OCI-LY7 (cell line): ENCODE data around the gene TMEM248. TPM values are rescaled to one million over a fixed set of nuclear protein-coding genes. Genes with fewer than 3 reads are reported as not detected.

Experiments used
- BruUV-seq: library from RNA; stranded (reverse); fragments of 400-500 nt; replicated peaks from 2 replicates; lab custom pipeline; 2021; lab: Mats Ljungman, UMichigan
- CTCF ChIA-PET: fragments of 300-600 bp; sonication (Branson Sonifier 250); formaldehyde crosslinking; loops from one replicate; lab custom pipeline; 2022; ENCODE audit warnings: antibody characterized with exemption; ENCODE audit not compliant: unreplicated experiment; lab: Charles Lee
- POLR2A ChIA-PET: fragments of 300-600 bp; sonication (Branson Sonifier 250); formaldehyde crosslinking; loops from one replicate; lab custom pipeline; 2022; ENCODE audit warnings: antibody characterized with exemption; lab: Charles Lee
- DNase-seq: peaks from one replicate; pipeline ENCODE4 v3.0.0-alpha.2; 2015; ENCODE audit warnings: low spot score
- H2AFZ ChIP-seq: fragments of 200-600 bp; sonication (generic), shearing (Covaris generic); 2 replicates; pipeline ENCODE4 v1.6.1; 2014; ENCODE audit warnings: mild to moderate bottlenecking, antibody characterized with exemption, low read length, moderate library complexity
- H3K27ac ChIP-seq: fragments of 200-600 bp; sonication (generic); 2 replicates; pipeline ENCODE4 v1.5.1; 2014; ENCODE audit warnings: mixed run types, low read depth, mild to moderate bottlenecking, moderate library complexity, low read length, inconsistent platforms; ENCODE audit not compliant: poor library complexity, severe bottlenecking
- H3K36me3 ChIP-seq: fragments of 200-600 bp; sonication (generic); 2 replicates; pipeline ENCODE4 v1.6.1; 2014; ENCODE audit warnings: mild to moderate bottlenecking, antibody characterized with exemption, low read length, moderate library complexity, mixed read lengths; ENCODE audit not compliant: insufficient read depth
- H3K4me1 ChIP-seq: fragments of 200-600 bp; sonication (generic); 2 replicates; pipeline ENCODE4 v1.5.1; 2014; ENCODE audit warnings: mild to moderate bottlenecking, low read length; ENCODE audit not compliant: insufficient read depth, poor library complexity, severe bottlenecking
- H3K4me2 ChIP-seq: fragments of 200-600 bp; sonication (generic); 2 replicates; pipeline ENCODE4 v1.6.1; 2014; ENCODE audit warnings: mild to moderate bottlenecking, low read length
- H3K4me3 ChIP-seq: fragments of 200-600 bp; sonication (generic); 2 replicates; pipeline ENCODE4 v1.5.1; 2014; ENCODE audit warnings: mild to moderate bottlenecking, low read depth, low read length; ENCODE audit not compliant: poor library complexity, severe bottlenecking
- H3K79me2 ChIP-seq: fragments of 200-600 bp; sonication (generic); 2 replicates; pipeline ENCODE4 v1.6.1; 2016; ENCODE audit warnings: low read depth, mild to moderate bottlenecking, low read length, moderate library complexity, mixed read lengths; ENCODE audit not compliant: insufficient read depth
- H3K9me2 ChIP-seq: fragments of 200-600 bp; sonication (generic); 2 replicates; pipeline ENCODE4 v1.6.1; 2016; ENCODE audit warnings: mild to moderate bottlenecking, low read length, mixed read lengths; ENCODE audit not compliant: insufficient read depth
- H3K9me3 ChIP-seq: fragments of 200-600 bp; sonication (generic); 2 replicates; pipeline ENCODE4 v1.6.1; 2014; ENCODE audit warnings: mild to moderate bottlenecking, mixed run types, low read length, mixed read lengths
- H4K20me1 ChIP-seq: fragments of 200-600 bp; sonication (generic); 2 replicates; pipeline ENCODE4 v1.6.1; 2014; ENCODE audit warnings: mild to moderate bottlenecking, antibody characterized with exemption, low read length, moderate library complexity, mixed read lengths; ENCODE audit not compliant: insufficient read depth
- CTCF ChIP-seq: fragments of 200-600 bp; sonication (generic); conservative IDR thresholded peaks from 2 replicates; pipeline ENCODE4 v1.5.1; 2014; ENCODE audit warnings: mild to moderate bottlenecking, antibody characterized with exemption, low read length, moderate library complexity, mixed read lengths
- EZH2phosphoT487 ChIP-seq: fragments of 200-600 bp; sonication (generic); IDR thresholded peaks from 2 replicates; pipeline ENCODE4 v1.6.1; 2018; ENCODE audit warnings: low read depth, borderline replicate concordance, mild to moderate bottlenecking, mixed run types, antibody characterized with exemption, low read length, moderate library complexity, mixed read lengths
- intact Hi-C: fragments of 100-400 bp; cut with micrococcal nuclease; formaldehyde crosslinking; loops from one replicate; pipeline ENCODE4 v1.10.0; 2022; ENCODE audit not compliant: unreplicated experiment
- total RNA-seq, 2 experiments: library from RNA; depleted of rRNA in 1 of 2; stranded (reverse); fragments of >200 nt in 1 of 2; shearing (Covaris generic) in 1 of 2; gene quantifications; 2 replicates each; pipeline ENCODE4 v1.2.3, GENCODE V29; 2014 to 2022

The TMEM248 gene
- total RNA-seq, 2 experiments from 2014 or later, result 76.5 to 88.8 TPM

- no peaks in the 10 kb centered on the region for H4K20me1 ChIP-seq
- ChIA-PET CTCF (no interaction called here), POLR2A (interaction anchor here (1.0 to 1.1 kb wide), 2 partner anchors 12 to 30 kb away, joined by 3 to 5 read pairs; no protein-coding TSS in a partner anchor)
- H2AFZ ChIP-seq, result no peak overlapping the region
- no peak for TF ChIP-seq EZH2phosphoT487
- TF ChIP-seq CTCF, result no peak
- no peak for DNase-seq
- BruUV-seq, result no TSS peak
- intact Hi-C loops, result no loop called here
- no peak overlapping the region for H3K4me3 ChIP-seq
- H3K27ac ChIP-seq, result no peak overlapping the region
- H3K4me2 ChIP-seq, result no peak overlapping the region
- no peaks in the 10 kb centered on the region for H3K9me2 ChIP-seq
- no peaks in the 10 kb centered on the region for H3K9me3 ChIP-seq
- peaks cover 6% of the 10 kb centered on the region for H3K4me1 ChIP-seq
- no peaks in the 10 kb centered on the region for H3K79me2 ChIP-seq
- H3K36me3 ChIP-seq, result peaks cover 87% of the 10 kb centered on the region
These were observed 36.7 kb downstream of the TMEM248 start for GRCh38 chr7:66957595-66958290.

GRCh38 chr7:66958538-66959350 lies 37.7 kb downstream of the TMEM248 start:
- no peak overlapping the region for H3K4me2 ChIP-seq
- ChIA-PET CTCF (no interaction called here), POLR2A (interaction anchor here (1.1 kb wide), 1 partner anchor 11 kb away, joined by 5 read pairs; no protein-coding TSS in a partner anchor)
- no peaks in the 10 kb centered on the region for H4K20me1 ChIP-seq
- H3K36me3 ChIP-seq, result peaks cover 82% of the 10 kb centered on the region
- intact Hi-C loops, result no loop called here
- DNase-seq, result no peak
- H3K27ac ChIP-seq, result no peak overlapping the region
- H3K9me2 ChIP-seq, result no peaks in the 10 kb centered on the region
- no peaks in the 10 kb centered on the region for H3K4me1 ChIP-seq
- BruUV-seq, result no TSS peak
- no peak overlapping the region for H2AFZ ChIP-seq
- H3K4me3 ChIP-seq, result no peak overlapping the region
- TF ChIP-seq CTCF (no peak), EZH2phosphoT487 (no peak)
- no peaks in the 10 kb centered on the region for H3K9me3 ChIP-seq
- no peaks in the 10 kb centered on the region for H3K79me2 ChIP-seq

GRCh38 chr7:66960192-66960591 lies 39.2 kb downstream of the TMEM248 start:
- TF ChIP-seq CTCF (no peak), EZH2phosphoT487 (no peak)
- H3K4me2 ChIP-seq, result no peak overlapping the region
- H3K36me3 ChIP-seq, result peaks cover 69% of the 10 kb centered on the region
- no peaks in the 10 kb centered on the region for H3K79me2 ChIP-seq
- intact Hi-C loops, result no loop called here
- no peaks in the 10 kb centered on the region for H4K20me1 ChIP-seq
- no peaks in the 10 kb centered on the region for H3K4me1 ChIP-seq
- no TSS peak for BruUV-seq
- no peaks in the 10 kb centered on the region for H3K9me2 ChIP-seq
- no peak for DNase-seq
- H3K9me3 ChIP-seq, result no peaks in the 10 kb centered on the region
- POLR2A ChIA-PET, result no interaction called here
- no peak overlapping the region for H3K27ac ChIP-seq
- no peak overlapping the region for H2AFZ ChIP-seq
- H3K4me3 ChIP-seq, result no peak overlapping the region
- CTCF ChIA-PET, result no interaction called here
